Gastrocnemius medialis (tissue), 4 donors: Measurements from ENCODE around the gene RBM17.

Experiments used
- CTCF ChIP-seq, 5 experiments: fragments of 450-650 bp in 3 of 5; fragments of 200-600 bp in 2 of 5; sonication (generic) in 2 of 5; IDR thresholded peaks in 4 of 5; conservative IDR thresholded peaks in 1 of 5; 1 replicate in 4 of 5; 2 replicates in 1 of 5; pipeline ENCODE4 v1.5.1; 2016 to 2019; ENCODE audit warnings: antibody characterized with exemption in 5 of 5, mild to moderate bottlenecking in 3 of 5, moderate library complexity in 3 of 5
- POLR2A ChIP-seq, 2 donors: fragments of 450-650 bp; IDR thresholded peaks; one replicate each; pipeline ENCODE4 v1.6.1; 2017; ENCODE audit warnings: antibody characterized with exemption in 2 of 2, mild to moderate bottlenecking in 2 of 2, moderate library complexity in 2 of 2

GRCh38 chr10:6055929-6056328 lies 32.9 kb upstream of the RBM17 start:
- TF ChIP-seq CTCF (IDR thresholded peaks at IDR 0.05 in 4 of 5, conservative IDR thresholded peaks at IDR 0.05 in 1 of 5) (no peak), POLR2A (IDR thresholded peaks at IDR 0.05) (no peak)
